Epithelial cell of esophagus (primary cell): ENCODE measurements around the gene UBE2E1.
A peak's percentile ranks its signal among the peaks of the same experiment; 100 is the strongest.

Source experiments
- DNase-seq: peaks from one replicate; pipeline ENCODE4 v3.0.0; 2010; ENCODE audit warnings: low read depth
- H3K4me3 ChIP-seq: 2 replicates; pipeline ENCODE4 v1.5.1; 2011; ENCODE audit warnings: mild to moderate bottlenecking, low read length, control low read depth
- TF ChIP-seq, protein P1 (sequence below): IDR thresholded peaks from 2 replicates; pipeline ENCODE4 v1.5.1; 2011; ENCODE audit warnings: low read depth, mild to moderate bottlenecking, low read length, control low read depth, inconsistent platforms; ENCODE audit not compliant: insufficient read depth; ENCODE audit errors: missing control alignments

The UBE2E1 gene

DNA sequence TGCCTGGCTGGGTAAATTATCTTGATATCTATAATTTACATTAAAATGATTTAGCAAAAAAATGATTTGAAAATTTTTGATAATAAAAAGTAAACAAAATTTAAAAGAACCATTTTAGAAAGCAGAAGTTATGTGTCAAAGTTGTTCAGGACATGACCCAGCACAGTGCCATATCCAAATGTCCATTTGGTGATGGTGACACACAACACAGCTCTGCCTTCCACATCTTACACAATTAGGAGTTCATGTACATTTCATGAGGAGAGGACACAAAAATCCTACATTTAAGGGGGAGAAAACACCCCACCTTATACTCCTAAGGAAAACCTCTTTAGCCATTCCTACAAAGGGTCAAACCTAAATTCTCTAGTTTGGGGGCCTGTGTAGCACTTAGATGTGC, 10.7 kb upstream of the UBE2E1 start:
- TF ChIP-seq, protein P1, sequence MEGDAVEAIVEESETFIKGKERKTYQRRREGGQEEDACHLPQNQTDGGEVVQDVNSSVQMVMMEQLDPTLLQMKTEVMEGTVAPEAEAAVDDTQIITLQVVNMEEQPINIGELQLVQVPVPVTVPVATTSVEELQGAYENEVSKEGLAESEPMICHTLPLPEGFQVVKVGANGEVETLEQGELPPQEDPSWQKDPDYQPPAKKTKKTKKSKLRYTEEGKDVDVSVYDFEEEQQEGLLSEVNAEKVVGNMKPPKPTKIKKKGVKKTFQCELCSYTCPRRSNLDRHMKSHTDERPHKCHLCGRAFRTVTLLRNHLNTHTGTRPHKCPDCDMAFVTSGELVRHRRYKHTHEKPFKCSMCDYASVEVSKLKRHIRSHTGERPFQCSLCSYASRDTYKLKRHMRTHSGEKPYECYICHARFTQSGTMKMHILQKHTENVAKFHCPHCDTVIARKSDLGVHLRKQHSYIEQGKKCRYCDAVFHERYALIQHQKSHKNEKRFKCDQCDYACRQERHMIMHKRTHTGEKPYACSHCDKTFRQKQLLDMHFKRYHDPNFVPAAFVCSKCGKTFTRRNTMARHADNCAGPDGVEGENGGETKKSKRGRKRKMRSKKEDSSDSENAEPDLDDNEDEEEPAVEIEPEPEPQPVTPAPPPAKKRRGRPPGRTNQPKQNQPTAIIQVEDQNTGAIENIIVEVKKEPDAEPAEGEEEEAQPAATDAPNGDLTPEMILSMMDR: no peak
- no peak for DNase-seq
- no peak overlapping the region for H3K4me3 ChIP-seq

DNA sequence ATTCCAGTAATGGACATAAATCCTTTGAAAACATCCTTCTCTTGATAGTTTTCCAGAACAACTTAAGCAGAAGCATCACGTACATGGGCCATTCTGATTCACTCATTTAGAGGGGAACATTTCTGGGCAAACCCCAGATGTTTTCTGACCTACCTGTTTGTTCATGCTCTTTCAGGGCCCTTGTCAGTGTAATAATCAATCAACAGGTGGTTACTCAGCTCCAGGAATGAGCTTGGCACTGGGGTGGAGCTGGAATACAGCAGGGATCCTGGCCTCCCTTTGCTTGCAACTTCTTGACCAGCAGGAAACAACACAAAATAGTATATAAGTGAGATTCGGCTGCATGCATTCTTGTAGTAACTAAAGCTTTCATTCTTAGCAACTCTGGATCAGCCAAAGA, 9.2 kb upstream of the UBE2E1 start:
- DNase-seq: peak; percentile 84
- no peak overlapping the region for H3K4me3 ChIP-seq
- TF ChIP-seq, protein P1: no peak

DNA sequence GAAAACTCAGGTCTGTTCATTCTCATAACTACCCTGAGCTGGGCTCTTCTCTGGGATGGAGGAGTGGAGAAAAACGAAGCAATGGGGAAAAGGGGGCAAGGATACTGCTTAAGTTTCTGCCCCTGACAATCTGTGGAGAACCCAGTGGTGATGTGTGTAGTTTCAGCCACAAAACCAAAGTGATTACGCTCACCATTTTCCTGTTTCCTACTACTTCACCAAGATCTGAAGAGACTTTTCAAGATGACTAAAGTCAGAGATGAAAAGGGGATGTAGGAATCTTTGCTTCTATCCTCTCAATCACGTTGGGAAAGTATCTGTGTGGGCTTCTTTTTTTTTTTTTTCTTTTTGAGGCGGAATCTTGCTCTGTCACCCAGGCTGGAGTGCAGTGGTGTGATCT, 8.3 kb upstream of the UBE2E1 start:
- H3K4me3 ChIP-seq: no peak overlapping the region
- TF ChIP-seq, protein P1: no peak
- DNase-seq: no peak

DNA sequence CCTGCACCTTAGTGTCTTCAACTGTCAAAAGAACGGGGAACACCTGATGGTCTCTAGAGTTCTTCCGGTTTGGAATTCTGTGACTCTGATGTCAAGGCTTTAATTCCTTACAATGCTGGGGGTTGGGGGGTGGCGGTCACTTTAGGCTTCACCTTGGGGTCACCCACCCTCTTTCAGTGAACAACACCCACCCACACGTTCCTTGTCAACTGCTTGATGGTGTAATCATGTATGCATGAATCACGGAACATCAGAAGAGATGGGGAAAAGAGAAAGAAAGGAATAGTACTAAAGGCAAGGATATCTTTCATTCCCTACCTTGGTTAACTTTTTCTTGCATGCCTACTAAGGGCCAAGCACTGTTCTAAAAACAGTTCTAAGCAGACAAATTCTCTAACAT, 7.3 kb upstream of the UBE2E1 start:
- TF ChIP-seq, protein P1: no peak
- DNase-seq: no peak
- H3K4me3 ChIP-seq: no peak overlapping the region

DNA sequence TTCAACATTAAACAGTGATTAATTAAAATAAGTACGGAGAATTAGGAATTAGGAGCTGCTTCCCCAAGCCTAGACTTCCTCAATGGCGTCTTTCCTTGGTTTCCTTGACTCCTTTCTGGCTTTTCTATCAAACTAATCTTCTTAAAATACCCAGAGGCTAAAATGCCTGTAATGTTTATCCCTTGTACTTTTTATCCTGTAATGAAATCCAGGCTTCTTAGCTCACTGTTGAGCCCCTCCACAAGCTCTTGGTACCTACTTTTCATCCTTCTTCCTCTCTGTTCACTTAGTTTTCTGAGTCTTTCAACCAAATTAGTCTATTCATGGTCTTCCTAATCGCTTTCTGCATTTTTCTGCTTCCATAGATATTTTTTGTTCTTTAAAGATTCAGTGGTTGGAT, 6.9 kb upstream of the UBE2E1 start:
- TF ChIP-seq, protein P1: no peak
- no peak overlapping the region for H3K4me3 ChIP-seq
- no peak for DNase-seq

DNA sequence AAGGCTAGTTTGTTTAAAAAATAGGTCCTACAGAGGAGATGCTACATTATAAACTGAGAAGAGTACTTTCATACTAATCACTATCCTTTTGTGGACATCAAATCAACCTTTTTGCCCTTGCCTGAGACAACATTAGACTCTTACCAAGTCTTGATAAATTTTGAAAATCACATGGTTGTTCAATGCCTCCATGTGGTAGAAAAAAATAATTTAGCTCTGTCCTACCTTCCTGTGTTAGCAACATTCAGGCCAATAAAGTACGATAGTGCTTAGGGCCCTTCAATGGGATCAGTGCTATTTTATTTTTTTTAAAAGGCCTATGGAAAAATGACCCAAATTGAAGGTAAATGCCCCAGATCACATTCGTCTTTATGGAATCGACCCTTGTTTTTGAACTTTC, 5.0 kb upstream of the UBE2E1 start:
- TF ChIP-seq, protein P1: no peak
- no peak overlapping the region for H3K4me3 ChIP-seq
- DNase-seq: peak; percentile 19

DNA sequence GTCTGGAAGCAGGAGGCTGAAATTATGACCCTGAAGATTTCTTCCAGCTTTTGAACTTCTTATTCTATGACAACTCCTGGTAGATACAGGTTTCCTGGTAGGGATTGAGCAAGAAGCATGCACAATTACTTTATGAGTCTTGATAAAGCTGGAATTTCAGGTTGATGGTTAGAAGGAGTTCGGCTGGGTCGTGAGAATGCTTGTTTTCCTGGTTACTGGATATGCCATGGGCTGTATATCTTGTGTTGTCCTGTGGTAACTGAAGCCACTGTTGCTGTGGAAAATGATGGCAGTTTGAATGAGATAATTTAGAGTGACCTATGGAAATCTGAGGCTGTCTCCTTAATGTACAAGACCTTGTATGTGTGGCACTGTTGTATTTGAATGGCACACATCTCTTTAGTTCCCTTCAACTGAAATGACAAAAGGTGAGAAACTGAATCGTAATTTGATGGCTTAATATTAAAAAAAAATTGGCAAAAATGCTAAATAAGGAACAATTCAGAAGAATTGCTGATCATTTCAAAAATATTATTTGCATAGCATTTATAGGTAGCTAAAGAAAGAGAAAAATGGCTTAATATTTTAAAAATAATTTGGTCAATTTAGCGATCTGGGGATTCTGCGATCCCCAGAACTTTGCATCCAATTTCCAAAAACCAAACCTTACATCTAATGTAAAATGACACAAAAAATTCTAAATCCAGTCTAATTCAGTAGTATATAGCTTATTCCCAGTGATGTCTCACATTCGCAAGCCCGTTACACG, 1.1 kb upstream of the UBE2E1 start:
- TF ChIP-seq, protein P1: no peak
- DNase-seq: peak; percentile 91
- H3K4me3 ChIP-seq: no peak overlapping the region
